Lower leg skin (tissue), 3 donors: ENCODE data around the gene ZNFX1.

ENCODE experiments used
- POLR2A ChIP-seq, 2 donors: fragments of 450-650 bp; IDR thresholded peaks; one replicate each; pipeline ENCODE4 v1.6.1; 2016 to 2017; ENCODE audit warnings: antibody characterized with exemption in 2 of 2, mild to moderate bottlenecking in 1 of 2, moderate library complexity in 1 of 2
- TF ChIP-seq, protein P1 (sequence below), 3 donors: fragments of 450-650 bp; IDR thresholded peaks; one replicate each; pipeline ENCODE4 v1.5.1; 2016; ENCODE audit warnings: antibody characterized with exemption in 3 of 3, mild to moderate bottlenecking in 3 of 3, moderate library complexity in 2 of 3

DNA sequence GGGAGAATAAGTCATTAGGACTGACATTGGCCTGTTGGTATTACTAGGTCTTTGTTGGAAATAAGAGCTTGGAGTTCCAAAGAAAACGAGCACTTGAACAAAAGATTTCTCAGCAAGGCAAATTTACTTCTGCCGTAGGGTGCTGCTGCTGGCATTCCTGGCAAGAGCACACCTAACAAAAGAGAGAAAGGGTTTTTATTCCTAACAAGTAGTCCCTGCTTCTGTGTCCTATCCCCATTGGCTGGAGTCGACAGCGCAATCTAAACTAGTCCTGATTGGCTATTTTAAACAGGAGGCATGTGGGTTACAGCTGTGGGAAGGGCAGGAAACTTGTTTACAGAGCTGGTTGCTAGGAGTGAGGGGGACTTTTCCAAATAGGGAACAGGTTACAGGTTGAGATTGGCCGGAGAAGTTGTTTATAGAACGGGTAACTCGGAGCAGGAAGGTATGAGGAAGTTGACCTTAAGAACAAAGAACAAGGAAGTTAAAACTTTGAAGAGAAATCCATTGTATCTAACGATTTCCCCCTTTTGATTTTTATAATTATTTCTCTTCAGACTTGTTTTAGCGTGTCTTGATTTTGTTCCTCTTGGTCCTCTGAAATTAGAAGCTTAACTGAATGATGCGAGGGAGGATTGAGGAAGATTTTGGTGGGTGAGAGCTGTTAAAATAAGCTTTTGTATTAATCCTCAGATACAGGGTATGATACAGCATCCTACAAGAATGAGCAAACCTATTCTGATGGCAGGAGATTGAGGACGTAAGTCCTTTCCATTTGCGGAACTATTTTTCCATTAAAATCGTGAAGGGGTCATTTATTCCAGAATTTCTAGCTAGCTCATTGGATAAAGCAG lies 3.4 kb upstream of the ZNFX1 start:
- TF ChIP-seq, protein P1, sequence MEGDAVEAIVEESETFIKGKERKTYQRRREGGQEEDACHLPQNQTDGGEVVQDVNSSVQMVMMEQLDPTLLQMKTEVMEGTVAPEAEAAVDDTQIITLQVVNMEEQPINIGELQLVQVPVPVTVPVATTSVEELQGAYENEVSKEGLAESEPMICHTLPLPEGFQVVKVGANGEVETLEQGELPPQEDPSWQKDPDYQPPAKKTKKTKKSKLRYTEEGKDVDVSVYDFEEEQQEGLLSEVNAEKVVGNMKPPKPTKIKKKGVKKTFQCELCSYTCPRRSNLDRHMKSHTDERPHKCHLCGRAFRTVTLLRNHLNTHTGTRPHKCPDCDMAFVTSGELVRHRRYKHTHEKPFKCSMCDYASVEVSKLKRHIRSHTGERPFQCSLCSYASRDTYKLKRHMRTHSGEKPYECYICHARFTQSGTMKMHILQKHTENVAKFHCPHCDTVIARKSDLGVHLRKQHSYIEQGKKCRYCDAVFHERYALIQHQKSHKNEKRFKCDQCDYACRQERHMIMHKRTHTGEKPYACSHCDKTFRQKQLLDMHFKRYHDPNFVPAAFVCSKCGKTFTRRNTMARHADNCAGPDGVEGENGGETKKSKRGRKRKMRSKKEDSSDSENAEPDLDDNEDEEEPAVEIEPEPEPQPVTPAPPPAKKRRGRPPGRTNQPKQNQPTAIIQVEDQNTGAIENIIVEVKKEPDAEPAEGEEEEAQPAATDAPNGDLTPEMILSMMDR (IDR thresholded peaks at IDR 0.05): no peak
- no peak for TF ChIP-seq POLR2A (IDR thresholded peaks at IDR 0.05)
